GM12873 (cell line): ENCODE data around the gene EMID1.

Experiments
- CTCF ChIP-seq: IDR thresholded peaks from 2 replicates; pipeline ENCODE4 v1.5.1; 2012; ENCODE audit warnings: low read depth, mild to moderate bottlenecking, moderate library complexity, low read length, control low read depth; ENCODE audit not compliant: insufficient read depth; ENCODE audit errors: missing control alignments

EMID1 gene

GRCh38 chr22:29203488-29204454 lies 1.9 kb upstream of the EMID1 start:
- no peak for TF ChIP-seq CTCF

- TF ChIP-seq CTCF: no peak
These were observed 1.1 kb upstream of the EMID1 start for GRCh38 chr22:29204455-29205183.

- TF ChIP-seq CTCF: no peak
These were observed 473 bp upstream of the EMID1 start for GRCh38 chr22:29205252-29205593.

GRCh38 chr22:29206372-29207242 lies 911 bp downstream of the EMID1 start:
- TF ChIP-seq CTCF: no peak

- no peak for TF ChIP-seq CTCF
These were observed 1.5 kb downstream of the EMID1 start for GRCh38 chr22:29207243-29207550.

- no peak for TF ChIP-seq CTCF
These were observed 2.1 kb downstream of the EMID1 start for GRCh38 chr22:29207562-29208501.
